Measurements from ENCODE around the gene DRD4.

The DRD4 gene

DNA sequence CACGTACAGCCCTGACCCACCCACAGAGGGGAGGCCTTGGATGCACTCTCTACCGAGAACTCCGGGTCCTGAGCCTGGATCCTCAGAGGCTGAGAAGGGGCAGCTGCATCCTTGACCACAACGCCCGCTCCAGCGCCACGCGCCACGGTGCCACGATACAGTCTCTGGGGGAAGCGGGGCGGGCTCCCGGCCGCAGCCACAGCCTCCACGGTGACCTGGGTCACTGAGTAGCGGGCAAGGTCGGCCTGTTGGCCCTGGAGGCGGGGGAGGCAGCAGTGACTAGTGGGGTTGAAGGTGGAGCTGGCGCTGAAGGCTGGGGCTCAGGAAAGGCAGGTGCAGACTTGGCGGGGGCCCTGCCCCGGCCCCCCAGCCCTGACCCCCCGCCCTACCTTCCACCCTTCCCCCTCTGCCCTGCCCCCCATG lies 17.4 kb upstream of the DRD4 start:
- ChIA-PET POLR2A (ENCODE audit: low non-redundant PET) (no interaction called here), CTCF (no interaction called here)

DNA sequence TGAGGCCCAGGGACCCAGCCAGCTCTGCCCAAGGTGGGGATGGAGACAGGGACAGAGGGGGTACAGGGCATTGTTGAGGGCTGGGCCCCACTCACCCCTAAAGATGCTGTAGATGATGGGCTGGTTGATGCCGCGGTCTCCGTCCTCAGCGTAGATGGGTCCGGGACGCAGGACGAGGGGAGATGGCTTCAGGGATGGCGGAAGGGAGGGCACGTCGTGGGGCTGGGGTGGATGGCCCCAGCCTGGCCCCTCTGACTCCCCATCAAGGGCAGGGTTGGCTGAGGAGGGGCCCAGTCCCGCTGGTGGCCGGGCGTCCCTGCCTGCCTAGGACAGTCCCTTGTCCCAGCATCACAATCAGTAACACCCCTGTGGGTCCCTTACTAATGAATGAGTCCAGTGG lies 16.9 kb upstream of the DRD4 start:
- DNase-seq (ENCODE audit: low spot score) = no peak
- CTCF ChIA-PET = no interaction called here
- H3K27ac ChIP-seq = 0 out of 2 replicates have a peak overlapping the region, but pooled peaks have one; percentile 2
- POLR2A ChIA-PET (ENCODE audit: low non-redundant PET) = no interaction called here
- TF ChIP-seq, protein P1, sequence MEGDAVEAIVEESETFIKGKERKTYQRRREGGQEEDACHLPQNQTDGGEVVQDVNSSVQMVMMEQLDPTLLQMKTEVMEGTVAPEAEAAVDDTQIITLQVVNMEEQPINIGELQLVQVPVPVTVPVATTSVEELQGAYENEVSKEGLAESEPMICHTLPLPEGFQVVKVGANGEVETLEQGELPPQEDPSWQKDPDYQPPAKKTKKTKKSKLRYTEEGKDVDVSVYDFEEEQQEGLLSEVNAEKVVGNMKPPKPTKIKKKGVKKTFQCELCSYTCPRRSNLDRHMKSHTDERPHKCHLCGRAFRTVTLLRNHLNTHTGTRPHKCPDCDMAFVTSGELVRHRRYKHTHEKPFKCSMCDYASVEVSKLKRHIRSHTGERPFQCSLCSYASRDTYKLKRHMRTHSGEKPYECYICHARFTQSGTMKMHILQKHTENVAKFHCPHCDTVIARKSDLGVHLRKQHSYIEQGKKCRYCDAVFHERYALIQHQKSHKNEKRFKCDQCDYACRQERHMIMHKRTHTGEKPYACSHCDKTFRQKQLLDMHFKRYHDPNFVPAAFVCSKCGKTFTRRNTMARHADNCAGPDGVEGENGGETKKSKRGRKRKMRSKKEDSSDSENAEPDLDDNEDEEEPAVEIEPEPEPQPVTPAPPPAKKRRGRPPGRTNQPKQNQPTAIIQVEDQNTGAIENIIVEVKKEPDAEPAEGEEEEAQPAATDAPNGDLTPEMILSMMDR (conservative IDR thresholded peaks at IDR 0.05; ENCODE audit: low read depth) = no peak

More for the DNA sequence above, 17.4 kb upstream of the DRD4 start:
- no peak for DNase-seq (ENCODE audit: low spot score)
- no peak overlapping the region; the same call in 1 of the 2 replicates for H3K27ac ChIP-seq
- TF ChIP-seq, protein P1 (conservative IDR thresholded peaks at IDR 0.05; ENCODE audit: low read depth) = no peak

DNA sequence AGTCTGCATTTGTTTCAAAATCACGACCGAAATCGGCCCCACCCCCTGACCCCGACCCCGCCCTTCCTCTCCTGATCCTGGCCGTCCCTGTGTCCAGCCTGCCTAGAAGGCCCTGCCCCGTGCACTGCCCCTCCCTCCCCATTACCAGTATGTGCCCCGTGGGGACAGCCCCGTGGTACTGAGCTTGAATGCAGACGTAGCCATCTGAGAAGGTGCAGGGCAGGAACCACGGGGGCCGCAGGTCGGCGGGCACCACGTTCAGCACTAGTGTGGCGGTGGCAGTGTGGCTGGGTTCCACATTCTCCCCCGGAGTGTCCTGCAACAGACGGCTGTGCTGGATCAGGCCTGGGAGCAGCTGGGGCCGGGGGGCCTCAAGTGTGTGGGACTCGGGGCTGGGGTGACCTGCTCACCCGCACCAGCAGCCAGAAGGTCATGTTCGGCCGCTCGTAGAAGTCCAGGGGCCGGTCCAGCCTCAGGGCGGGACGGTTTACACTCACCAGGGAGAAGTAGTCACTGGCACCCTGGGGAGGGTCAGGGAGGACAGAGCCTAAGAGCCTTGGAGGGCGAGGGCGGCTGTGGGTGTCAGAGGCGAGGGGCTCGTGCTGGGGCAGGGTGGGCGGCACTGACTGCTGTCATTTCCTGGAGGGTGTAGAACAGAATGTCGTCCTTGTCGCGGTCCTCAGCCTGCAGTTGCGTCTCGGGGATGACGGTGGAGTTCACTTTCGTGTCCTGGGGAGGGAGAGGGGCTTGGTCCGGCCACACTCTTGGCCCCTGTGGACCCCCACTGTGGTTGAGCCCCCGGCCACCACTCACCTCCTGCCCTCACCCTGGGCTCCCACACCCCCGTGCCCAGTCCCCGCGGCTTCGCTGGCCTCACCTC lies 15.9 kb upstream of the DRD4 start:
- DNase-seq (ENCODE audit: low spot score) = no peak
- CTCF ChIA-PET = no interaction called here
- POLR2A ChIA-PET (ENCODE audit: low non-redundant PET) = no interaction called here
- TF ChIP-seq, protein P1 (conservative IDR thresholded peaks at IDR 0.05; ENCODE audit: low read depth) = no peak
- 0 out of 2 replicates have a peak overlapping the region, but pooled peaks have one; percentile 2 for H3K27ac ChIP-seq

DNA sequence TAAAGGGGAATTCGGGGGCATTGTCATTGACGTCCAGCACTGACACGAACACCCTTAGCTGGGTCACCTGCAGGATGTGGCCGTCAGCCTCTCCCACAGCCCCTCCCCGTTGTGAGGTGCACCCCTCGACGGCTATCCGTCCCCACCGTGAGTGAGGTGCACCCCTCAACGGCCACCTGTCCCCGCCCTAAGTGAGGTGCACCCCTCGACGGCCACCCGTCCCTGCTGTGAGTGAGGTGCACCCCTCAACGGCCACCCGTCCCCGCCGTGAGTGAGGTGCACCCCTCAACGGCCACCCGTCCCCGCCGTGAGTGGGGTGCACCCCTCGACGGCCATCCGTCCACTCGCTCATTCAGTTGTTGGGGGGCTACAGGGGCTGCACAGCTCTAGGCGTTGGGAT lies 15.2 kb upstream of the DRD4 start:
- no peak for DNase-seq (ENCODE audit: low spot score)
- TF ChIP-seq, protein P1 (conservative IDR thresholded peaks at IDR 0.05; ENCODE audit: low read depth) = no peak
- H3K27ac ChIP-seq = no peak overlapping the region
- CTCF ChIA-PET = no interaction called here
- POLR2A ChIA-PET (ENCODE audit: low non-redundant PET) = no interaction called here

DNA sequence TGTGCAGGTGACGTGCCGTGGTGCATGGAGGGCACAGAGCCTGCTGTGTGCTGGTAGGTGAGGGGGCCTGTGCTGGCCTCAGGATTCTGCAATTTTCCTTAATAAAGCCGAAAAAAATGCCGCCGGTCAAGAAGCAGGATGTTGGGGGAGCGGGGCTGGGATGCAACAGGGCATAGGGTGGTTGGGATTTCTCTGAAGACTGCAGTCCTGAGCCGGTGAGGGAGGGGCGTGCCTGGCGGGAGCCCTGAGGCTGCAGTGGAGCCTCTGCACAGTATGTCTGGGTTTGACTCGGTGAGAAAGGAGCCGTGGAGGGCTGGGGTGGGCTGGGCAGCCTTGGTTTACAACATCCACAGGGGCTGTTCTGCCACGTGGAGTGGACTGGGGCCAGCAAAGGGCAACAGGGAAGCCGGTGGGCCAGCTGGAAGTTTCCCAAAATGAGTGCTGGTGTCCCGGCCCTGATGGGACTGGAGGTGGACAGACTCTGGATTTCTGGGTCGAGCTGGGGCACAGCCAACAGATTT lies 13.7 kb upstream of the DRD4 start:
- H3K27ac ChIP-seq = peak overlapping the region; percentile 32
- TF ChIP-seq, protein P1 (conservative IDR thresholded peaks at IDR 0.05; ENCODE audit: low read depth) = no peak
- DNase-seq (ENCODE audit: low spot score) = no peak
- CTCF ChIA-PET = no interaction called here
- POLR2A ChIA-PET (ENCODE audit: low non-redundant PET) = no interaction called here

DNA sequence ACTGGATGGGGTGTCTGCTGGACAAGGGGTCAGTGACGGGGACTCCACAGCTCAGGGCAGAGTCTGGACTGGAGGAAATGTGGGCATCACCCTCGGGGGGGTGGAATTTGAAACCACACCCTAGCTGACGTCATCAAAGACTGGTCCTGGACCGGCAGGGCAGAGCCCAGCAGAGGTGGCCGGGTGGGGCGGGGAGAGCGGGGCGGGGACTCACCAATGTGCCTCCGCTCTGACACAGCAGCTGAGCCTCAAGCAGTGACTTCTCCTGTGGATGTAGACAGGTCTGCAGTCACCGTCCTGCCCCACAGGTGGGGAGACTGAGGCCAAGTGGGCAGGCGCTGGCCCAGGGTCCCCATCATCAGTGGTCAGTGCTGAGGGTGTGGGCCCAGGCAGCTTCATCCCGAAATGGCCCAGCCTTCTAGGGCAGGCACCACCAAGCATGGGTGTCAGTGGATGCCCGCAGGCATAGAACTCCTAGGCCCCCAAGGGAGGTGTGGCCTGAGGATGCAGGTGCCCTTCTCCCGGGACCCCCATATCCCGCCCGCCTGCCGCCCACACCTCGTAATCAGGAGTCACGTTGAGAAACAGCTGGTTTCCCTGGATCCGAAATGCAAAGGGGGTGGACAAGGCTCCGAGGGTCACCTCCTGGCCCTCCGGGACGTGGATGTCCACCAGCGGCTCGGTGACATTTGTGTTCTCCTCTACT lies 12.9 kb upstream of the DRD4 start:
- ChIA-PET POLR2A (ENCODE audit: low non-redundant PET) (interaction anchor here (0.5 kb wide), 1 partner anchor 8 kb away, joined by 3 read pairs; no protein-coding TSS in a partner anchor), CTCF (no interaction called here)
- H3K27ac ChIP-seq = peak overlapping the region; percentile 32
- peak; percentile 73 for DNase-seq (ENCODE audit: low spot score)
- TF ChIP-seq, protein P1 (conservative IDR thresholded peaks at IDR 0.05; ENCODE audit: low read depth) = no peak
